Measurements from ENCODE around the gene GPN3. TPM values are rescaled to one million over a fixed set of nuclear protein-coding genes. Genes with fewer than 3 reads are reported as not detected.

The GPN3 gene
- total and polyA plus RNA-seq, 2 of the 13 experiments (the other 11 are each of a cell fraction or from before 2014, with no cell fraction given), result 28.7 to 29.5 TPM

GRCh38 chr12:110403146-110403975 lies 64.7 kb downstream of the GPN3 start, which contains the start of gene ANAPC7 (continued):
- TF ChIP-seq ATF6 (CRISPR knock-in tag; conservative IDR thresholded peaks at IDR 0.05) (0 out of 2 replicates have a peak, but pooled peaks have one; percentile 23), KLF9 (CRISPR knock-in tag; IDR thresholded peaks at IDR 0.05; ENCODE audit: low read depth) (no peak), CBX2 (IDR thresholded peaks at IDR 0.05; ENCODE audit: low read depth, low read length) (no peak), CBX2 (CRISPR knock-in tag; IDR thresholded peaks at IDR 0.05; ENCODE audit: low read depth) (0 out of 2 replicates have a peak, but pooled peaks have one; percentile 32), ZNF205 (CRISPR knock-in tag; IDR thresholded peaks at IDR 0.05) (no peak), ZNF136 (CRISPR knock-in tag; IDR thresholded peaks at IDR 0.05; ENCODE audit: low read depth) (0 out of 2 replicates have a peak, but pooled peaks have one; percentile 12), AFF4 (CRISPR knock-in tag; IDR thresholded peaks at IDR 0.05) (no peak), SMAD9 (CRISPR knock-in tag; IDR thresholded peaks at IDR 0.05) (0 out of 2 replicates have a peak, but pooled peaks have one; percentile 69), PATZ1 (CRISPR knock-in tag; IDR thresholded peaks at IDR 0.05) (no peak), ZBTB33 (CRISPR knock-in tag; IDR thresholded peaks at IDR 0.05) (no peak), HNF1B (CRISPR knock-in tag; IDR thresholded peaks at IDR 0.05) (no peak), PHF20 (CRISPR knock-in tag; IDR thresholded peaks at IDR 0.05) (peak; percentile 78), CBX5 (CRISPR knock-in tag; IDR thresholded peaks at IDR 0.05; ENCODE audit: borderline replicate concordance) (peak; percentile 73; the same call in 1 of the 2 replicates), ETV6 (CRISPR knock-in tag; conservative IDR thresholded peaks at IDR 0.05) (0 out of 2 replicates have a peak, but pooled peaks have one; percentile 52), YEATS2 (CRISPR knock-in tag; IDR thresholded peaks at IDR 0.05; ENCODE audit: borderline replicate concordance) (no peak; the same call in 1 of the 2 replicates), ZFP36 (IDR thresholded peaks at IDR 0.05; ENCODE audit: borderline replicate concordance, low read depth, low read length, partially characterized antibody) (no peak), NKX3-1 (CRISPR knock-in tag; IDR thresholded peaks at IDR 0.05) (no peak; the same call in 1 of the 2 replicates)

Data from HepG2 (cell line).